Right cardiac atrium (tissue), 5 donors: ENCODE data around the gene SPINDOC. TPM values are rescaled to one million over a fixed set of nuclear protein-coding genes. Genes with fewer than 3 reads are reported as not detected.
A peak's percentile ranks its signal among the peaks of the same experiment; 100 is the strongest.
"Not testable (repeated sequence)": the region's sequence is repeated elsewhere in the genome, so short reads cannot be mapped to it uniquely, and the experiment has no call there.

ENCODE experiments used
- ATAC-seq, 2 donors: fragments of 200-7000 bp; cut with Tn5 transposase; one replicate each; pipeline versions ENCODE4 v1.8.0 to v1.9.1; 2020; ENCODE audit warnings: moderate library complexity in 2 of 2, mild to moderate bottlenecking in 1 of 2
- DNase-seq, 3 donors: peaks; one replicate each; pipeline ENCODE4 v3.0.0-alpha.2; 2020
- H3K27ac ChIP-seq: one replicate; pipeline ENCODE4 v1.5.1; 2013; ENCODE audit warnings: mild to moderate bottlenecking, low read length, control low read depth, moderate library complexity
- H3K27me3 ChIP-seq: one replicate; pipeline ENCODE4 v1.6.1; 2013; ENCODE audit not compliant: control insufficient read depth, insufficient read depth
- H3K4me1 ChIP-seq: one replicate; pipeline ENCODE4 v1.6.1; 2013; ENCODE audit warnings: low read length; ENCODE audit not compliant: control insufficient read depth, insufficient read depth
- H3K4me3 ChIP-seq: one replicate; pipeline ENCODE4 v1.5.1; 2013; ENCODE audit warnings: low read length, control low read depth
- H3K9me3 ChIP-seq: one replicate; pipeline ENCODE4 v1.6.1; 2013; ENCODE audit warnings: low read length; ENCODE audit not compliant: control insufficient read depth
- WGBS: extraction: QIAGEN DNeasy Blood & Tissue Kit; methylation state at CpG from one replicate; pipeline ENCODE4 v1.1.7; 2013; 5-methylcytosine and 5-hydroxymethylcytosine counted together
- intact Hi-C, 4 donors: fragments of 100-400 bp; cut with DNase I; formaldehyde crosslinking; loops; one replicate each; pipeline versions ENCODE4 v1.11.0 to v1.14.0; 2022 to 2023
- polyA plus RNA-seq: library from polyadenylated mRNA; stranded (reverse); fragments of 200-250 nt; gene quantifications from one replicate; pipeline ENCODE4 v1.2.3, GENCODE V29; 2013
- total RNA-seq, 4 donors: library from RNA; stranded (reverse); fragmentation: NEBNext Ultra II Directional; extraction: Animal tissue kit (Norgen Biotek cat#: 25700); gene quantifications; one replicate each; pipeline ENCODE4 v1.2.1, GENCODE V29; 2021
- donor health status: healthy with polysubstance abuse.
- donor health status: DM: no; HTN: yes; CAD: no.
- donor health status: DM: no; HTN: no; CAD: no.
- donor health status: DM: no; HTN: yes; CAD: no; lungs with severe emphysema.
- donor health status: DM: yes; HTN: yes; CAD: no.

Gene SPINDOC
- total and polyA plus RNA-seq, 5 donors = 12.8 to 18.8 (median 16.8) TPM

DNA sequence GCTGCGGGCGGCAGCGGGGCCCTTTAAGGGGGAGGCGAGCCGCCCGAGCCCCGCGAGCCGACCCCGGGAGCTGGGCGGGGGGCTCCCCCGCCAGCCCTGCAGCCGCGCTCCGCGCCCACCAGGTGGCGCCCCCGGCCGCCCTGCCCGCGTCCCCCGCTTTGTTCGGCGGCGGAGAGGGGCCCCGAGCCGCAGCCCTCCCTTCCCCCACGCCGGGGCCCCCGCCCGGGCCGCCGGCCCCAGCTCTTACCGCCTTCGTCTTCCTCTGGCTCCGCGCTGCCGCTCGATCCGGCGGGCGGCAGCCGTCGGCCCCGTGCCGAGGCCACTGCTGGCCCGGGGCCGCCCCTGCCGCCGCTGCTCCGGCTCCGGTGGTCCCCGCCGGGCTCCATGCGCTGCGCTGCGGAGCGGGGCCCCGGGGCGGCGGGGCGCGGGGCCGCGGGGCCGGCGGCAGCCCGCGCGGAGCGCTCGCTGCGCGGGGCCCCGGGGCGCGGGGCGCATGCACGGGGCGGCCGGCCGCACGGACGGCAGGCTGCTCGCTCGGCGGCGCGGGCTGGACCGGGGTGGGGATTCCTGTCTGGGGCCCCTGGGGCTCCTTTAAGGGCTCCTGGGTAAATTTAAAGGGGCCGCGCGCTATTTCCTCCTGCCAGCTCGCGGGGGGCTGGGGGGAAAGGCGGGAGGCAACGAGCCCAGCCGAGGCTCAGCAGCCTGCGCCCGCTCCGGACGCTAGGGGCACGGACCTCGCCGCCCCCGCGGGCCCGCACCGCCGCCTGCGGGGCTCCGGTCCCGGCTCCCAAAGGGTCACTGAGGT is 44.8 kb upstream of the SPINDOC start, which contains the start of gene ZFTA:
Gene ZFTA, minus strand, starts transcription at position 539 of the 805 bp plus-strand sequence. Its CDS starts 153 bp downstream, at position 386.
- peak; percentile 17 to 32 for ATAC-seq
- WGBS = under 1% methylated on average over 113 of the region's 113 CpGs
- intact Hi-C loops = loop anchor here in 2 of 4 donors (5.0 to 10.0 kb wide), 3 partner anchors 44 to 179 kb away; partner anchors contain the start of gene SPINDOC (in 1 of the 2)
- H3K27me3 ChIP-seq = no peaks in the 10 kb centered on the region
- H3K27ac ChIP-seq = peak within 1 kb of the TSS; percentile 79
- H3K9me3 ChIP-seq = no peaks in the 10 kb centered on the region
- H3K4me1 ChIP-seq = peaks cover 4% of the 10 kb centered on the region
- H3K4me3 ChIP-seq = peak within 1 kb of the TSS; percentile 99
- DNase-seq = peak; percentile 75 to 88 (median 86)

DNA sequence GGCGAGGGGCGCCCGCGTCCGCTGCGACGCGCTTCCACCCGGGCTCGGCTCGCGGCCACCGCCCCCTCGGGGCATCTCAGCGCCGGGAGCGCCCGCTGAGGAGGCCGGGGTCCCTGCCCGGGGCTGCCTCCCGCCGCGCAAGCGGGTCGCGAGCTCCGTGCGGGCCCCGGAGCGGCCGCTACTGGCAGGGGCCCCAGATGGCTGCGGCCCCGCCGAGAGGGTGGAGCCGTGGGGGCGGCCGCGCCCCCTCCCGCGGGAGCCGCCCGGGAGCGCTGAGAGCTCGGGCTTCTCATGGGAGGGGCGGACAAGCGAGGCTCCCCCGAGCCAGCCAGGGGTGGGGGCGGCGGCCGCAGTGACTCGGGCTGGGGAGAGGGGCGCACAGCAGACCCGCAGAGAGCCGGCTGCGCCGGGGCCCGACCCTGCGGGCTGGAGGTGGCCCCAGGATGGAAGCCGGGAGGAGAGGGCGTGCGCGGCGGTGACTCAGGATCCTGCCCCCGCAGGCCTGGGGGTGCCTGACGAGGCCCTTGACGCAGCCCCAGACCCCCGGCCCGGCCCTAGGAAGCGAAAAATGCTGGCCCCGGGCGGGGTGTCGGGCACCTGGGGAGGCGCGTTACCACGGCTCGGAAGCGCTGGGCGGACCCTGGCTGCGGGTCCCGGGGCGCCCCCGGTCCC is 44.1 kb upstream of the SPINDOC start:
- DNase-seq (peak; percentile 56 to 84 (median 82)), ATAC-seq (peak; percentile 44 to 46)
- H3K27me3 ChIP-seq = no peaks in the 10 kb centered on the region
- peak overlapping the region; percentile 99 for H3K4me3 ChIP-seq
- H3K9me3 ChIP-seq = no peaks in the 10 kb centered on the region
- peaks cover 4% of the 10 kb centered on the region for H3K4me1 ChIP-seq
- intact Hi-C loops = loop anchor here in 2 of 4 donors (5.0 to 10.0 kb wide), 3 partner anchors 43 to 178 kb away; partner anchors contain the start of gene SPINDOC (in 1 of the 2)
- under 1% methylated on average over 82 of the region's 82 CpGs for WGBS
- H3K27ac ChIP-seq = peak overlapping the region; percentile 71

DNA sequence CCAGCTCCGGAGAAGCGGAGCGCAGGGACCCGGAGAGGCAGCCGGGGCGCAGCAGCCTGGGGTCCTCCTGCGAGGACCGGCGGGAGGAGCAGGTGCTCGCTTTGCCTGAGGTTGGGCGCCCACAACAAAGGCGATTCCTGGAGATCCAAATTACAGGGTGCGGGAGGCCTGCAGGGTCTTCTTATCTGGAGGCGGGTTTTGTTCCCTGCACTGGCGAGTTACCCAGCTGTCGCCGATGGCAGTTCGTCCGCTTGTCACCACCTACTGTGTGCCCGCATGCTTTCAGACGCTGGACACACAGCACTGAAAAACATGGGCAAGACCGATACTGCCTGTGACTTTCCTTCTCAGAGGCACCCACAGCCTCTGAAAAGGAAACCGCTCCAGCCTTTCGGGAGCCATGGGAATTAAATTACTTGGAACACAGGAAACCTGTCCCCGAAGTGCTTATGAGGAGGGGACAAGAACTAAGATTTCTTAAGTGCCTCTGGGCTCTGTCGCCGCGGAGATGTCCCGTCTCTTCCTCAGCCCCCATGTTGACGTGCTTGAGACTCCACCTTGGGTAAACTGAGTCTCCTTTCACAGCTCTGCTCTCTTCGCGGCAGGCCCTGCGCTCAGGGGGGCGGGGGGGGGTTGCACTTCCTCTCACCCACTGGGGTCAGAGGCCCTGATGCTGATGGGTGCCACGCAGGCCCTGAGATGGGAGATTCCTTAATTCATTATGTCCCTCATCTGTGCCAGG is 43.4 kb upstream of the SPINDOC start:
- Histone ChIP-seq H3K27me3 (no peaks in the 10 kb centered on the region), H3K4me1 (peaks cover 3% of the 10 kb centered on the region), H3K9me3 (no peaks in the 10 kb centered on the region), H3K4me3 (peak overlapping the region; percentile 99), H3K27ac (peak overlapping the region; percentile 53)
- whole genome bisulfite sequencing = 16% methylated on average over 35 of the region's 35 CpGs
- ATAC-seq = no peak
- intact Hi-C loops = loop anchor here in 2 of 4 donors (5.0 to 10.0 kb wide), 3 partner anchors 42 to 177 kb away; partner anchors contain the start of gene SPINDOC (in 1 of the 2)
- peak in 2 of 3 donors; percentile 17 to 68 for DNase-seq

DNA sequence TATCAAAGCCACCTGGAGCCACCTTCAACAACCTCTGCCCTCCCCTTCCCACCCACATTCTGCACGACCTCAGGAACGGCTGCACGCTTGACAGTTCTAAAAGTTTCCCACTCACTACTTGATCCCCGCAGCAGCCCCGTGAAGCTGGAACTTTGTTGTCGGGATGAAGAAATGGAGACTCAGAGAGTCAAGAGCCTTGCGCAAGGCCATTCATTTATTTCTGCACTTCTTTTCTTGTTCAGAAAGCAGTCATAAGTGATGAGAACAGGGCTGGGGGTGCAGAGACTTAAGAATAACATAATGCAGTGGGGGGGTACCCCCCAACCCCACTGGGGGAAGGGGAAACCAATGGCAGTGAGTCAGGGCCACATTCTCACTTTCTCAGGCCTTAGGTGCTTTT is 42.5 kb upstream of the SPINDOC start:
- WGBS = 77% methylated on average over 7 of the region's 7 CpGs
- intact Hi-C loops = no loop called here
- H3K9me3 ChIP-seq = no peaks in the 10 kb centered on the region
- ATAC-seq (no peak), DNase-seq (no peak)
- H3K4me3 ChIP-seq = no peak overlapping the region
- H3K27me3 ChIP-seq = no peaks in the 10 kb centered on the region
- H3K27ac ChIP-seq = no peak overlapping the region
- peaks cover 3% of the 10 kb centered on the region for H3K4me1 ChIP-seq

DNA sequence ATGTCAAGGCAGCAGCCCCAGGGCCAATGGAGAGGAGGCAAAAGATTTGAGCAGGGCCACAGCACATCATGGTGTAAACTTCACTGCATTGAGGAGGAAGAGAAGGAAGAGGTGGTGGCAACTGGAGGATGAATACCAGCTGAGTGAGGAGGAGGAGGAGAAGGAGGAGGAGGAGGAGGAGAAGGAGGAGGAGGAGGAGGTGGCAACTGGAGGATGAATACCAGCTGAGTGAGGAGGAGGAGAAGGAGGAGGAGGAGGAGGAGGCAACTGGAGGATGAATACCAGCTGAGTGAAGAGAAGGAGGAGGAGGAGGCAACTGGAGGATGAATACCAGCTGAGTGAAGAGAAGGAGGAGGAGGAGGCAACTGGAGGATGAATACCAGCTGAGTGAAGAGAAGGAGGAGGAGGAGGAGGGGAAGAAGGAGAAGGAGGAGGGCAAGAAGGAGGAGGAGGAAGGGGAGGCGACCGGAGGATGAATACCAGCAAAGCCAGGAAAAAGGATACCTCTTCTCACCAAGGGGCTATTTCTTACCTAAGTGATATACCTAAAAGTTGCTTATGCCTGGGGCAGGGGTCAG is 41.4 kb upstream of the SPINDOC start:
- H3K4me3 ChIP-seq = not testable (repeated sequence)

DNA sequence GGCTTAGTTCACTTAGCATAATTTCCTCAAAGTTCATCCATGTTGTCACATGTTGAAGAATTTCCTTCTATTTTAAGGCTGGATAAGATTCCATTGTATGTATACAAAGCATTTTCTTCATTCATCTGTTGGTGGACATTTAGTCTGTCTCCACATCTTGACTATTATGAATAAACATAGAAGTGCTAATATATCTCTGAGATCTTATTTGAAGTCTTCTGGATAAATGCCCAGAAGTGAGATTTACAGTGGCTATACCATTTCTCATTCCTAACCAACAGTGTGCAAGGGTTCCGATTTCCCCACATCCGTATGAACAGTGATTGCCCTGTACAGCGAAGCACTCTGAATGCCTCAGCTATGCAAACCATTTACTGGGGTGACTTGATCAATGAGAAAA is 38.1 kb upstream of the SPINDOC start:
- Histone ChIP-seq H3K27me3 (no peaks in the 10 kb centered on the region), H3K9me3 (no peaks in the 10 kb centered on the region), H3K4me1 (peaks cover under 1% of the 10 kb centered on the region), H3K4me3 (no peak overlapping the region), H3K27ac (no peak overlapping the region)
- intact Hi-C loops = no loop called here
- ATAC-seq (no peak), DNase-seq (no peak)
- WGBS = 92% methylated on average over 3 of the region's 3 CpGs

More for the DNA sequence above, 41.4 kb upstream of the SPINDOC start:
- ATAC-seq, H3K4me1 ChIP-seq, H3K27ac ChIP-seq, DNase-seq, intact Hi-C loops, H3K27me3 ChIP-seq, H3K9me3 ChIP-seq: not testable (repeated sequence)
- WGBS = 82% methylated on average over 2 of the region's 2 CpGs

DNA sequence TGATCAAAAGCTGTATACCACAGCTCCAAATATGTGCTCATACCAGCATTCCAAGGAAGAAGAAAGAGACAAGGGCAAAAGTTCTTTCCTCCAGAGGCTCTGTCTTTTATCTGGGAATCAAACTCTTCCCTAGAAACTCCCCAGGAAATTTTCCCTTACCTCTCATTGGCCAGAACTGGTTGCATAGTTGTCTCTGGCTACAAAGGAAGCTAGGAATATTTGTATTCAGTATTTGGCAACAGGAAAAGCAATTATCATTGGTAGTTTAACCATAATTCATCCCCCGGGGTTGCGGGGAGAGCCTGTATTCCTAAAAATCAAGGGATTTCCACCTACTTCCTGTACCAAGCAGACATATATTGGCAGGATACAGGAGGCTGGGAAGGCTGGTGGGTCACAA is 34.2 kb upstream of the SPINDOC start:
- no peak overlapping the region for H3K27ac ChIP-seq
- no peaks in the 10 kb centered on the region for H3K4me1 ChIP-seq
- no peak overlapping the region for H3K4me3 ChIP-seq
- DNase-seq = no peak
- no peaks in the 10 kb centered on the region for H3K27me3 ChIP-seq
- intact Hi-C loops = no loop called here
- H3K9me3 ChIP-seq = no peaks in the 10 kb centered on the region
- WGBS = 48% methylated on average over 2 of the region's 2 CpGs
- no peak for ATAC-seq

DNA sequence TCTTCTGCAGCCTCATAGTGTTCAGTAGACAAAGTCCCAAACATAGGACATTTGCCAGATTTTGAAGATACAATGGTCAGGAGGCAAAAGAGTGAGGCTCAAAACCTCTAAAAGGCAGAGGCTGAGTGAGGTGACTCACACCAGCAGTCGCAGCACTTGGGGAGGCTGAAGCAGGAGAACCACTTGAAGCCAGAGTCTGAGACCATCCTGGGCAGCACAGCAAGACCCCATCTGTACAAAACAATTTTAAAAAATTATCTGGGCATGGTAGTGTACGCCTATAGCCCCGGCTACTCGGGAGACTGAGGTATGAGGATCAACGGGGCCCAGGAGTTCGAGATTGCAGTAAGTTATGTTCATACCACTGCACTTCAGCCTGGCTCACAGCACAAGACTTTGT is 30.5 kb upstream of the SPINDOC start:
- 96% methylated on average over 6 of the region's 6 CpGs for WGBS
- no peak for ATAC-seq
- Histone ChIP-seq H3K4me3 (no peak overlapping the region), H3K27me3 (no peaks in the 10 kb centered on the region), H3K4me1 (no peaks in the 10 kb centered on the region), H3K9me3 (no peaks in the 10 kb centered on the region), H3K27ac (no peak overlapping the region)
- intact Hi-C loops = no loop called here
- no peak for DNase-seq

DNA sequence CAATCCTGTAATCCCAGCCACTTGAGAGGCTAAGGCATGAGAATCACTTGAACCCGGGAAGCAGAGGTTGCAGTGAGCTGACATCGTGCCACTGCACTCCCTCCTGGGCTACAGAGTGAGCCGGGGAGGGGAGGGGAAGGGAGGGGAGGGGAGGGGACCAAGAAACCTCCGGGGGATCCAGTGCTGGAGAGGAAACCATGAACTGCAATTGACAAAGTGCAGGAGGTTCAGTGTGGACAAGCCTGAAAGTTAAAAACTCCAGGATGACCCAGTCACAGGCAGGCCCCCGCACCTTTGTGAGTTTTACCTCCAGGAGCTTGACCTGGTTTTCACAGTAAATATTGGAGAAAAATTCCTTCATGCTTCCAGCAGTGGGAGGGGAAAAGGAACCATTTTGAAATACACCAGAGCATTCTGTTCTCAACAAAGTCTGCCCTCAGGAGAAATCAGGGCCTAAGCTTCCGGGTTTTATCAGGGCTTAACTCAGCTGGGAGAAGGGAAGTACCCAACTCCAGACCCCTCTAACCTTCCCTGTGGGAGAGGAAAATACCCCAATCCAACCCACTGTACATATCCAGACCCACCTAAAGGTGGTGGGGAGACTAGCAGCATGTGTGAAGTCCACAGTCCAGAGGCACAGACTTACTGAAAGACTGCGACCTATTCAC is 29.2 kb upstream of the SPINDOC start:
- WGBS = 43% methylated on average over 7 of the region's 7 CpGs
- intact Hi-C loops = no loop called here

DNA sequence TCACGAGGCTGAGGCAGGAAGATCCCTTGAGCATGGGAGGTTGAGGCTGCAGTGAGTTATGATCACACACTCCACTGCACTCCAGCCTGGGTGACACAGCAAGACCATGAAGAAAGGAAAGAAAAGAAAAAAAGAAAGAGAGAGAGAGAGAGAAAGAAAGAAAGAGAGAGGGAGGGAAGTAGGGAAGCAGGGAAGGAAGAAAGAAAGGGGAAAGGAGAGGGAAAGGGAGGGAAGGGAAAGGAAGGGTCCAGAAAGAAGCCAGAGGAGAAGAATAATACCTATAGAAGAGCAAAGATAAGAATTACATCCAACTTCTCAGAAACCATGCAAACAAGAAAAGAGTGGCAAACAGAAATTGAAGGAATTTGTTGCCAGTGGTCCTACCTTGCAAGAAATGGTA is 27.4 kb upstream of the SPINDOC start:
- no peak for ATAC-seq
- intact Hi-C loops = no loop called here

More for the DNA sequence above, 29.2 kb upstream of the SPINDOC start:
- ATAC-seq (no peak), DNase-seq (no peak)
- Histone ChIP-seq H3K4me3 (no peak overlapping the region), H3K4me1 (no peaks in the 10 kb centered on the region), H3K27ac (no peak overlapping the region), H3K9me3 (no peaks in the 10 kb centered on the region), H3K27me3 (no peaks in the 10 kb centered on the region)

More for the DNA sequence above, 27.4 kb upstream of the SPINDOC start:
- Histone ChIP-seq H3K27ac (no peak overlapping the region), H3K4me3 (no peak overlapping the region), H3K27me3 (no peaks in the 10 kb centered on the region), H3K4me1 (no peaks in the 10 kb centered on the region), H3K9me3 (no peaks in the 10 kb centered on the region)
- WGBS = 91% methylated on average over 1 of the region's 1 CpG
- no peak for DNase-seq
